CD4-positive, alpha-beta T cell treated with Interleukin-6 for 4 hours (primary cell): ENCODE data around the gene SLC22A9.
"Not testable (repeated sequence)": the region's sequence is repeated elsewhere in the genome, so short reads cannot be mapped to it uniquely, and the experiment has no call there.

Experiments
- DNase-seq: peaks from one replicate; pipeline ENCODE4 v3.0.0-alpha.2; 2020; ENCODE audit warnings: mixed read lengths

Gene SLC22A9

GRCh38 chr11:63369165-63369970 is at the start of gene SLC22A9:
Gene SLC22A9 (plus strand): TSS chr11:63369785. CDS start chr11:63370057, 272 bp downstream.
- no peak for DNase-seq

GRCh38 chr11:63321723-63322122 is 47.9 kb upstream of the SLC22A9 start:
- DNase-seq, result no peak

- DNase-seq, result not testable (repeated sequence)
Measured at GRCh38 chr11:63335089-63335488, 34.5 kb upstream of the SLC22A9 start.

- DNase-seq, result no peak
Measured at GRCh38 chr11:63337070-63337469, 32.5 kb upstream of the SLC22A9 start.

- no peak for DNase-seq
Measured at GRCh38 chr11:63343130-63343529, 26.5 kb upstream of the SLC22A9 start.

GRCh38 chr11:63352144-63352543 is 17.4 kb upstream of the SLC22A9 start:
- no peak for DNase-seq

- no peak for DNase-seq
Measured at GRCh38 chr11:63362196-63362793, 7.3 kb upstream of the SLC22A9 start.

GRCh38 chr11:63369971-63370588 is 495 bp downstream of the SLC22A9 start:
- DNase-seq, result no peak

- no peak for DNase-seq
Measured at GRCh38 chr11:63371396-63371795, 1.8 kb downstream of the SLC22A9 start.

- no peak for DNase-seq
Measured at GRCh38 chr11:63375434-63375833, 5.8 kb downstream of the SLC22A9 start.

- no peak for DNase-seq
Measured at GRCh38 chr11:63380130-63380529, 10.5 kb downstream of the SLC22A9 start.

GRCh38 chr11:63395697-63396096 is 26.1 kb downstream of the SLC22A9 start:
- no peak for DNase-seq

- DNase-seq, result no peak
Measured at GRCh38 chr11:63404161-63404935, 34.8 kb downstream of the SLC22A9 start.

- no peak for DNase-seq
Measured at GRCh38 chr11:63405114-63405513, 35.5 kb downstream of the SLC22A9 start.

GRCh38 chr11:63406458-63406857 is 36.9 kb downstream of the SLC22A9 start:
- no peak for DNase-seq

GRCh38 chr11:63417174-63417852 is 47.7 kb downstream of the SLC22A9 start:
- no peak for DNase-seq

GRCh38 chr11:63427971-63428508 is 58.5 kb downstream of the SLC22A9 start:
- no peak for DNase-seq

GRCh38 chr11:63430731-63431130 is 61.1 kb downstream of the SLC22A9 start:
- not testable (repeated sequence) for DNase-seq

- not testable (repeated sequence) for DNase-seq
Measured at GRCh38 chr11:63435351-63435750, 65.8 kb downstream of the SLC22A9 start.

- DNase-seq, result not testable (repeated sequence)
Measured at GRCh38 chr11:63435831-63436230, 66.2 kb downstream of the SLC22A9 start.

- no peak for DNase-seq
Measured at GRCh38 chr11:63443714-63444113, 74.1 kb downstream of the SLC22A9 start.

GRCh38 chr11:63444160-63444559 is 74.6 kb downstream of the SLC22A9 start:
- DNase-seq, result no peak
